Colonic mucosa (tissue), 4 donors: ENCODE measurements around the gene FKBP11. TPM values are rescaled to one million over a fixed set of nuclear protein-coding genes. Genes with fewer than 3 reads are reported as not detected.

ENCODE experiments used
- DNase-seq: peaks from one replicate; pipeline ENCODE4 v3.0.0-alpha.2; 2020
- H3K27ac ChIP-seq: fragments of 200-600 bp; one replicate; pipeline ENCODE4 v1.8.0; 2021
- H3K27me3 ChIP-seq: fragments of 200-600 bp; one replicate; pipeline ENCODE4 v1.8.0; 2021
- H3K36me3 ChIP-seq: fragments of 200-600 bp; one replicate; pipeline ENCODE4 v1.8.0; 2021
- H3K4me1 ChIP-seq: fragments of 200-600 bp; one replicate; pipeline ENCODE4 v1.8.0; 2021; ENCODE audit warnings: mild to moderate bottlenecking
- H3K4me3 ChIP-seq: fragments of 200-600 bp; one replicate; pipeline ENCODE4 v1.8.0; 2021
- H3K9ac ChIP-seq, 2 donors: one replicate each; pipeline ENCODE4 v1.7.0; 2013; ENCODE audit warnings: control low read depth in 2 of 2, low read depth in 2 of 2, low read length in 2 of 2
- H3K9me3 ChIP-seq: fragments of 200-600 bp; one replicate; pipeline ENCODE4 v1.8.0; 2021
- intact Hi-C: fragments of 100-400 bp; cut with DNase I; formaldehyde crosslinking; loops from one replicate; pipeline ENCODE4 v1.14.1; 2022
- total RNA-seq, 2 donors: library from RNA; stranded (reverse); fragmentation: NEBNext Ultra II Directional in 1 of 2; extraction: Animal tissue kit (Norgen Biotek cat#: 25700) in 1 of 2; gene quantifications; one replicate each; pipeline ENCODE4 v1.2.1, GENCODE V29; 2021
- TF ChIP-seq, protein P1 (sequence below): fragments of 200-600 bp; IDR thresholded peaks from one replicate; pipeline ENCODE4 v1.8.0; 2022; ENCODE audit warnings: antibody characterized with exemption, mild to moderate bottlenecking
- donor health status: healthy.
- donor health status: DM: no; HTN: no; CAD: no.
- donor health status: DM: no; HTN: no; CAD: no.

Gene FKBP11
- total RNA-seq, 2 donors from 2014 or later: 33.7 to 47.4 TPM

- peak overlapping the region; percentile 4 for H3K4me3 ChIP-seq
- H3K27me3 ChIP-seq: no peaks in the 10 kb centered on the region
- DNase-seq: no peak
- no peak overlapping the region for H3K27ac ChIP-seq
- no peaks in the 10 kb centered on the region for H3K36me3 ChIP-seq
- H3K9me3 ChIP-seq: no peaks in the 10 kb centered on the region
- no peak overlapping the region for H3K9ac ChIP-seq
- intact Hi-C loops: no loop called here
- H3K4me1 ChIP-seq: no peaks in the 10 kb centered on the region
- TF ChIP-seq, protein P1, sequence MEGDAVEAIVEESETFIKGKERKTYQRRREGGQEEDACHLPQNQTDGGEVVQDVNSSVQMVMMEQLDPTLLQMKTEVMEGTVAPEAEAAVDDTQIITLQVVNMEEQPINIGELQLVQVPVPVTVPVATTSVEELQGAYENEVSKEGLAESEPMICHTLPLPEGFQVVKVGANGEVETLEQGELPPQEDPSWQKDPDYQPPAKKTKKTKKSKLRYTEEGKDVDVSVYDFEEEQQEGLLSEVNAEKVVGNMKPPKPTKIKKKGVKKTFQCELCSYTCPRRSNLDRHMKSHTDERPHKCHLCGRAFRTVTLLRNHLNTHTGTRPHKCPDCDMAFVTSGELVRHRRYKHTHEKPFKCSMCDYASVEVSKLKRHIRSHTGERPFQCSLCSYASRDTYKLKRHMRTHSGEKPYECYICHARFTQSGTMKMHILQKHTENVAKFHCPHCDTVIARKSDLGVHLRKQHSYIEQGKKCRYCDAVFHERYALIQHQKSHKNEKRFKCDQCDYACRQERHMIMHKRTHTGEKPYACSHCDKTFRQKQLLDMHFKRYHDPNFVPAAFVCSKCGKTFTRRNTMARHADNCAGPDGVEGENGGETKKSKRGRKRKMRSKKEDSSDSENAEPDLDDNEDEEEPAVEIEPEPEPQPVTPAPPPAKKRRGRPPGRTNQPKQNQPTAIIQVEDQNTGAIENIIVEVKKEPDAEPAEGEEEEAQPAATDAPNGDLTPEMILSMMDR: no peak
These were observed 21.8 kb downstream of the FKBP11 start for GRCh38 chr12:48903363-48903981.

- no peaks in the 10 kb centered on the region for H3K4me1 ChIP-seq
- no peaks in the 10 kb centered on the region for H3K9me3 ChIP-seq
- no peak overlapping the region for H3K4me3 ChIP-seq
- TF ChIP-seq, protein P1: no peak
- no peak overlapping the region for H3K27ac ChIP-seq
- H3K36me3 ChIP-seq: no peaks in the 10 kb centered on the region
- H3K27me3 ChIP-seq: no peaks in the 10 kb centered on the region
- no peak for DNase-seq
- H3K9ac ChIP-seq: no peak overlapping the region
- intact Hi-C loops: no loop called here
These were observed 24.0 kb downstream of the FKBP11 start for GRCh38 chr12:48901278-48901677.

- H3K27me3 ChIP-seq: no peaks in the 10 kb centered on the region
- H3K27ac ChIP-seq: no peak overlapping the region
- H3K4me3 ChIP-seq: no peak overlapping the region
- no peaks in the 10 kb centered on the region for H3K4me1 ChIP-seq
- TF ChIP-seq, protein P1: no peak
- DNase-seq: no peak
- no peaks in the 10 kb centered on the region for H3K36me3 ChIP-seq
- intact Hi-C loops: no loop called here
- H3K9me3 ChIP-seq: no peaks in the 10 kb centered on the region
- H3K9ac ChIP-seq: no peak overlapping the region
These were observed 25.6 kb downstream of the FKBP11 start for GRCh38 chr12:48899651-48900050.

DNA sequence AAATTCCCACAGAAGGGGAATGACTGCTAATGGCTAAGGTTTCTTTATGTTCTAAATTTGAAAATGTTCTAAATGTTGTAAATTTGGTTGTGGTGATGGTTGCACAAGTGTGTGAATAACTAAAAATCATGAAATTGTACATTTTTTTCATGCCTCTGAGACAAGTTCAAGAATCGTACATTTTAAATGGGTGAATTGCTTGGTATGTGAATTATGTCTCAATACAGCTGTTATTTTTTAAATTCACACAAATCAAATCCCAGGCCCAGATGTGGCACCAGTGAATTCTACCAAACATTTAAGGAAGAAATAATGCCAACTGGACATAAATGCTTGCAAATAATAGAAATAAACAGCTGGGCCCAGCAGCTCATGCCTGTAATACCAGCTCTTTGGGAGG lies 31.0 kb downstream of the FKBP11 start:
- no peak overlapping the region for H3K4me3 ChIP-seq
- intact Hi-C loops: no loop called here

GRCh38 chr12:48890657-48891418 lies 34.5 kb downstream of the FKBP11 start:
- Histone ChIP-seq H3K27ac (no peak overlapping the region), H3K9me3 (no peaks in the 10 kb centered on the region), H3K36me3 (no peaks in the 10 kb centered on the region), H3K9ac (no peak overlapping the region), H3K4me3 (peak overlapping the region; percentile 10), H3K4me1 (no peaks in the 10 kb centered on the region), H3K27me3 (peaks cover 9% of the 10 kb centered on the region)
- intact Hi-C loops: loop anchor here (1.0 kb wide), 1 partner anchor 37 kb away; no protein-coding TSS in a partner anchor
- TF ChIP-seq, protein P1: peak; percentile 88
- DNase-seq: peak; percentile 77

More for the DNA sequence above, 31.0 kb downstream of the FKBP11 start:
- H3K9ac ChIP-seq: no peak overlapping the region
- peaks cover 9% of the 10 kb centered on the region for H3K27me3 ChIP-seq
- DNase-seq: no peak
- no peaks in the 10 kb centered on the region for H3K9me3 ChIP-seq
- H3K4me1 ChIP-seq: no peaks in the 10 kb centered on the region
- TF ChIP-seq, protein P1: no peak
- H3K36me3 ChIP-seq: no peaks in the 10 kb centered on the region
- no peak overlapping the region for H3K27ac ChIP-seq
